Keratinocyte (primary cell): Measurements from ENCODE around the gene TENM4. TPM values are rescaled to one million over a fixed set of nuclear protein-coding genes. Genes with fewer than 3 reads are reported as not detected.

ENCODE experiments used
- DNase-seq: peaks from one replicate; pipeline ENCODE4 v3.0.0-alpha.2; 2011; ENCODE audit warnings: low read depth, missing footprints, low spot score
- FAIRE-seq: peaks from 2 replicates; lab custom pipeline; 2011; peaks lifted over from hg19 to GRCh38; lab: Jason Lieb, UNC
- H2AFZ ChIP-seq: 2 replicates; pipeline ENCODE4 v1.6.0; 2012; ENCODE audit warnings: low read length, control low read depth, inconsistent platforms; ENCODE audit not compliant: control insufficient read depth
- H3K27ac ChIP-seq: 2 replicates; pipeline ENCODE4 v1.5.1; 2011; ENCODE audit warnings: low read length; ENCODE audit not compliant: control insufficient read depth, insufficient read depth
- H3K27me3 ChIP-seq: 3 replicates; pipeline ENCODE4 v1.6.0; 2011; ENCODE audit warnings: low read length; ENCODE audit not compliant: control insufficient read depth, insufficient read depth; ENCODE audit errors: extremely low read depth
- H3K36me3 ChIP-seq, 2 experiments: 2 replicates in 1 of 2; 3 replicates in 1 of 2; pipeline ENCODE4 v1.5.1; 2011; ENCODE audit warnings: low read length in 2 of 2, mild to moderate bottlenecking in 1 of 2; ENCODE audit not compliant: control insufficient read depth in 2 of 2, insufficient read depth in 2 of 2; ENCODE audit errors: extremely low read depth in 1 of 2
- H3K4me1 ChIP-seq: 3 replicates; pipeline ENCODE4 v1.5.1; 2011; ENCODE audit warnings: low read length; ENCODE audit not compliant: control insufficient read depth, insufficient read depth; ENCODE audit errors: extremely low read depth
- H3K4me2 ChIP-seq: 3 replicates; pipeline ENCODE4 v1.6.0; 2011; ENCODE audit warnings: low read depth, low read length; ENCODE audit not compliant: control insufficient read depth, insufficient read depth; ENCODE audit errors: extremely low read depth
- H3K4me3 ChIP-seq, 3 experiments: fragments of 200-600 bp in 1 of 3; sonication (generic) in 1 of 3; 2 replicates in 2 of 3; 3 replicates in 1 of 3; pipeline ENCODE4 v1.5.1; 2011 to 2016; ENCODE audit warnings: low read length in 3 of 3, mild to moderate bottlenecking in 3 of 3, control low read depth in 2 of 3, inconsistent platforms in 1 of 3, low read depth in 1 of 3, mixed read lengths in 1 of 3, mixed run types in 1 of 3, moderate library complexity in 1 of 3; ENCODE audit not compliant: control insufficient read depth in 2 of 3, insufficient read depth in 2 of 3; ENCODE audit errors: extremely low read depth in 1 of 3
- H3K79me2 ChIP-seq: 2 replicates; pipeline ENCODE4 v1.6.0; 2012; ENCODE audit warnings: low read length; ENCODE audit not compliant: control insufficient read depth, insufficient read depth
- H3K9ac ChIP-seq: 3 replicates; pipeline ENCODE4 v1.6.0; 2011; ENCODE audit warnings: low read length; ENCODE audit not compliant: control insufficient read depth, insufficient read depth; ENCODE audit errors: extremely low read depth
- H3K9me1 ChIP-seq: 3 replicates; pipeline ENCODE4 v1.6.0; 2011; ENCODE audit warnings: low read length; ENCODE audit not compliant: control insufficient read depth, insufficient read depth; ENCODE audit errors: extremely low read depth
- H3K9me3 ChIP-seq: 2 replicates; pipeline ENCODE4 v1.5.1; 2012; ENCODE audit warnings: low read depth, low read length; ENCODE audit not compliant: control insufficient read depth
- H4K20me1 ChIP-seq: 3 replicates; pipeline ENCODE4 v1.6.0; 2011; ENCODE audit warnings: low read length; ENCODE audit not compliant: control insufficient read depth, insufficient read depth; ENCODE audit errors: extremely low read depth
- CTCF ChIP-seq, 3 experiments: IDR thresholded peaks in 1 of 3; conservative IDR thresholded peaks in 1 of 3; optimal IDR thresholded peaks in 1 of 3; 2 replicates in 2 of 3; 3 replicates in 1 of 3; pipeline versions ENCODE3 to v1.5.1; 2011; ENCODE audit warnings: low read length in 3 of 3, mild to moderate bottlenecking in 3 of 3, moderate library complexity in 2 of 3, control low read depth in 1 of 3, inconsistent platforms in 1 of 3; ENCODE audit not compliant: insufficient read depth in 2 of 3; ENCODE audit errors: extremely low read depth in 1 of 3
- EZH2 ChIP-seq: IDR thresholded peaks from one replicate; pipeline ENCODE4 v1.6.1; 2012; ENCODE audit warnings: inconsistent platforms, mild to moderate bottlenecking, low read length, moderate library complexity
- dilution Hi-C: fragments of 300-500 bp; cut with MboI; formaldehyde crosslinking; loops from one replicate; pipeline ENCODE4 v1.7.0; 2020; ENCODE audit warnings: low sequenced_read_pairs; ENCODE audit not compliant: extremely low pct_ligation_motif_present
- polyA plus RNA-seq, 5 experiments: library from polyadenylated mRNA; depleted of rRNA in 3 of 5; stranded (reverse) in 3 of 5; stranded (forward) in 1 of 5; unstranded in 1 of 5; fragments of >200 nt; gene quantifications; 1 replicate in 1 of 5; 2 replicates in 3 of 5; 3 replicates in 1 of 5; pipeline versions ENCODE4 v1.2.1 to v1.2.3, GENCODE V29; 2011 to 2012; ENCODE audit warnings: missing spikeins in 2 of 5, low read depth in 1 of 5, low replicate concordance in 1 of 5

The TENM4 gene
- polyA plus RNA-seq, 1 donor (not counting 4 experiments of a cell fraction or from before 2014, with no cell fraction given) = 3.5 TPM

GRCh38 chr11:79070518-79070917, 370.3 kb downstream of the TENM4 start:
- FAIRE-seq (no peak), DNase-seq (no peak)
- Histone ChIP-seq H3K36me3 (peaks cover 0 to 1% of the 10 kb centered on the region in 2 experiments), H2AFZ (no peak overlapping the region), H3K9me3 (no peaks in the 10 kb centered on the region), H3K9me1 (no peaks in the 10 kb centered on the region), H3K27ac (no peak overlapping the region), H3K79me2 (no peaks in the 10 kb centered on the region), H4K20me1 (no peaks in the 10 kb centered on the region), H3K4me2 (no peak overlapping the region), H3K4me1 (no peaks in the 10 kb centered on the region), H3K4me3 (no peak overlapping the region), H3K27me3 (no peaks in the 10 kb centered on the region), H3K9ac (no peak overlapping the region)
- no peak for TF ChIP-seq EZH2
- dilution Hi-C loops = no loop called here

GRCh38 chr11:79069504-79069903, 371.3 kb downstream of the TENM4 start:
- Histone ChIP-seq H3K9me3 (no peaks in the 10 kb centered on the region), H3K4me2 (no peak overlapping the region), H3K79me2 (no peaks in the 10 kb centered on the region), H2AFZ (no peak overlapping the region), H3K9me1 (no peaks in the 10 kb centered on the region), H3K4me3 (no peak overlapping the region), H4K20me1 (no peaks in the 10 kb centered on the region), H3K27ac (no peak overlapping the region), H3K4me1 (no peaks in the 10 kb centered on the region), H3K36me3 (peaks cover 0 to 1% of the 10 kb centered on the region in 2 experiments), H3K9ac (no peak overlapping the region), H3K27me3 (no peaks in the 10 kb centered on the region)
- DNase-seq (no peak), FAIRE-seq (no peak)
- dilution Hi-C loops = no loop called here
- TF ChIP-seq EZH2 (no peak), CTCF (optimal IDR thresholded peaks at IDR 0.05 in 1 of 3, IDR thresholded peaks at IDR 0.05 in 1 of 3, conservative IDR thresholded peaks at IDR 0.05 in 1 of 3; ENCODE audit: extremely low read depth in 1 of 3, insufficient read depth in 2 of 3, low read length in 3 of 3) (no peak)

- H3K9me3 ChIP-seq = no peaks in the 10 kb centered on the region
- no peaks in the 10 kb centered on the region for H3K4me1 ChIP-seq
- TF ChIP-seq CTCF (optimal IDR thresholded peaks at IDR 0.05 in 1 of 3, IDR thresholded peaks at IDR 0.05 in 1 of 3, conservative IDR thresholded peaks at IDR 0.05 in 1 of 3; ENCODE audit: extremely low read depth in 1 of 3, insufficient read depth in 2 of 3, low read length in 3 of 3) = no peak
- TF ChIP-seq EZH2 = no peak
- H3K9me1 ChIP-seq = no peaks in the 10 kb centered on the region
- DNase-seq = no peak
- no peaks in the 10 kb centered on the region for H4K20me1 ChIP-seq
- H3K79me2 ChIP-seq = no peaks in the 10 kb centered on the region
- FAIRE-seq = no peak
- H3K27ac ChIP-seq = no peak overlapping the region
- dilution Hi-C loops = no loop called here
- H3K27me3 ChIP-seq = no peaks in the 10 kb centered on the region
- no peak overlapping the region for H3K9ac ChIP-seq
- H3K4me2 ChIP-seq = no peak overlapping the region
- H3K4me3 ChIP-seq = no peak overlapping the region
- H3K36me3 ChIP-seq = peaks cover 0 to 1% of the 10 kb centered on the region in 2 experiments
- no peak overlapping the region for H2AFZ ChIP-seq
These were observed 372.5 kb downstream of the TENM4 start for GRCh38 chr11:79068356-79068755.
